Astrocyte (in vitro differentiated cells and primary cell): ENCODE results near the gene ZNF19.

Experiments used
- EZH2 ChIP-seq: IDR thresholded peaks from 2 replicates; pipeline ENCODE4 v1.6.1; 2012; ENCODE audit warnings: mild to moderate bottlenecking, low read length, inconsistent platforms; ENCODE audit not compliant: insufficient read depth
- TF ChIP-seq, protein P1 (sequence below): IDR thresholded peaks from 2 replicates; pipeline ENCODE4 v1.5.1; 2011; ENCODE audit warnings: low read depth, mild to moderate bottlenecking, inconsistent platforms, low read length, moderate library complexity; ENCODE audit not compliant: insufficient read depth

DNA sequence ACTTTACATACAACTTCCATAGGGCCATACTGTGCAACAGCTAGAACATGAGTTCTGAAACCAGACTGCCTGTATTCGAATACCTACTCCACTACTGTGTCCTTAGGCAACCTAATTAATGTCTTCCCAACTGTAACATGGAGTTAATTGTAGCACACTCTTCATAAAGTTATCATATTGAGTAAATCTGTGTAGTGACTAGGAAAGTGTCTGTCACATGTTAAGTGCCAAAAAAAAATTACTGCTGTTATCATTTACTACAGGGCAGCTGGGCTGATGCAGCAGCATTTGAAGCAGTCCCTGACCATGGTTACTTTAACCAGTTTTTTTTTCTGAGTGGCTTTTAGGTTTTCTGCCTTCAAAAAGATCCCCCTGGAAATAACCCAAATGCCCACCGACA lies 16.2 kb downstream of the ZNF19 start:
- TF ChIP-seq, protein P1, sequence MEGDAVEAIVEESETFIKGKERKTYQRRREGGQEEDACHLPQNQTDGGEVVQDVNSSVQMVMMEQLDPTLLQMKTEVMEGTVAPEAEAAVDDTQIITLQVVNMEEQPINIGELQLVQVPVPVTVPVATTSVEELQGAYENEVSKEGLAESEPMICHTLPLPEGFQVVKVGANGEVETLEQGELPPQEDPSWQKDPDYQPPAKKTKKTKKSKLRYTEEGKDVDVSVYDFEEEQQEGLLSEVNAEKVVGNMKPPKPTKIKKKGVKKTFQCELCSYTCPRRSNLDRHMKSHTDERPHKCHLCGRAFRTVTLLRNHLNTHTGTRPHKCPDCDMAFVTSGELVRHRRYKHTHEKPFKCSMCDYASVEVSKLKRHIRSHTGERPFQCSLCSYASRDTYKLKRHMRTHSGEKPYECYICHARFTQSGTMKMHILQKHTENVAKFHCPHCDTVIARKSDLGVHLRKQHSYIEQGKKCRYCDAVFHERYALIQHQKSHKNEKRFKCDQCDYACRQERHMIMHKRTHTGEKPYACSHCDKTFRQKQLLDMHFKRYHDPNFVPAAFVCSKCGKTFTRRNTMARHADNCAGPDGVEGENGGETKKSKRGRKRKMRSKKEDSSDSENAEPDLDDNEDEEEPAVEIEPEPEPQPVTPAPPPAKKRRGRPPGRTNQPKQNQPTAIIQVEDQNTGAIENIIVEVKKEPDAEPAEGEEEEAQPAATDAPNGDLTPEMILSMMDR = no peak
- TF ChIP-seq EZH2 = no peak
